Neural progenitor cell (in vitro differentiated cells): ENCODE measurements around the gene ICA1L.

Experiments
- CTCF ChIP-seq: fragments of 200-600 bp; sonication (generic); IDR thresholded peaks from 2 replicates; pipeline ENCODE4 v1.5.1; 2017; ENCODE audit warnings: antibody characterized with exemption, mild to moderate bottlenecking
- EZH2 ChIP-seq: fragments of 200-600 bp; sonication (generic); IDR thresholded peaks from 2 replicates; pipeline ENCODE4 v1.6.1; 2017; ENCODE audit warnings: antibody characterized with exemption, mild to moderate bottlenecking, moderate library complexity
- EZH2phosphoT487 ChIP-seq: fragments of 200-600 bp; sonication (generic); IDR thresholded peaks from 2 replicates; pipeline ENCODE4 v1.6.1; 2017; ENCODE audit warnings: antibody characterized with exemption

- no peak for TF ChIP-seq CTCF
- TF ChIP-seq EZH2 = no peak
- TF ChIP-seq EZH2phosphoT487 = no peak
These were observed 88.5 kb downstream of the ICA1L start for GRCh38 chr2:202782940-202783558.
